HG03558 (cell line): ENCODE results near the gene PAXX.
"Not testable (repeated sequence)": the region's sequence is repeated elsewhere in the genome, so short reads cannot be mapped to it uniquely, and the experiment has no call there.

Experiments
- ATAC-seq: cut with Tn5 transposase; IDR thresholded peaks from one replicate; pipeline ENCODE4 v1.9.1; 2021; ENCODE audit warnings: moderate number of reproducible peaks; ENCODE audit not compliant: unreplicated experiment; ENCODE audit errors: extremely low read depth

PAXX gene

GRCh38 chr9:137029058-137029936 lies 37.1 kb downstream of the PAXX start:
- no peak for ATAC-seq

GRCh38 chr9:137030006-137030405 lies 37.8 kb downstream of the PAXX start:
- no peak for ATAC-seq

DNA sequence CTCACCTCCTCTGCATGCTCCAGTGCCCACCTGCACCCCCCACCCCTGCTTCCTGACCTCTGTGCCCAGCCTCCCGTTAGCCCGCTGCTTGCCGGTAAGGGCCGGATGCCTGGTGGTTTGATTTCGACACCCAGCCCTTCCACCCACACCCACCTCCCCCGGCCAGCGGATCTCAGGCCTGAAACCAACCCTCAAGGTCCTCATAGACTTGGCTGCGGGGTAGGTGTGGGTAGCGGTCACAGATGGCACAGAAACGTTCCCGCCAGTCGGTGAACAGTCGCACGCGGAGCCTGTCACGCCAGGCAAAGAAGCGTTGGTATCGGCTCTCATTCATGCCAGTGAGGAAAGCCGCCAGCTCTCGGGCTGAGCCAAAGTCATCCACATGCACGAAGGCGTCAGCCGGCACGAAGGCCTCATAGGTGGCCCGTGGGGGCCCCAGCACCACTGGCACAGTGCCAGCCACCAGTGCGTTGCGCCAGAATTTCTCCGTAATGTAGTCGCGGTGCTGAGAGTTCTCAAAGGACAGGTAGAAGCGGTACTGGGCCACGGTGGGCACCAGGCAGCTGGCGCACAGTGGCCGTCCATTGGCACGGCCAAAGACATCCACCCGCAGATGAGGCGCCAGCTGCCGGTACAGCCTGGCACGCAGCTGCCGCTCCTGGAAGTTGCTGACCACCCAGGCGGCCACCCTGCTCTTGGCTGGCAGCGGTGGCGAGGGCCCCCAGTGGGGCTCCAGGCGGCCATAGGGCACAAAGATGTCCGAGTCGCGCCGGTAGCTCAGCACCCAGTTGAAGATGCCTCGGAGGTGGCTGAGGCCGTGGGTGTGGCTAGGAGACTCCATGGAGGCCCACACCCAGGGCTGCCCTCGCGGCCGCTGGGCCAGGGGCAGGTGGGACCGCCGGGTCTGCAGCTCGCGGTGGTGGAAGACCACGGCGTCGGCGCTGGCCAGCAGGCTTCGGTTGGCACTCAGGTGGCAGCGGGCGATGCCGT lies 38.6 kb downstream of the PAXX start:
- no peak for ATAC-seq

DNA sequence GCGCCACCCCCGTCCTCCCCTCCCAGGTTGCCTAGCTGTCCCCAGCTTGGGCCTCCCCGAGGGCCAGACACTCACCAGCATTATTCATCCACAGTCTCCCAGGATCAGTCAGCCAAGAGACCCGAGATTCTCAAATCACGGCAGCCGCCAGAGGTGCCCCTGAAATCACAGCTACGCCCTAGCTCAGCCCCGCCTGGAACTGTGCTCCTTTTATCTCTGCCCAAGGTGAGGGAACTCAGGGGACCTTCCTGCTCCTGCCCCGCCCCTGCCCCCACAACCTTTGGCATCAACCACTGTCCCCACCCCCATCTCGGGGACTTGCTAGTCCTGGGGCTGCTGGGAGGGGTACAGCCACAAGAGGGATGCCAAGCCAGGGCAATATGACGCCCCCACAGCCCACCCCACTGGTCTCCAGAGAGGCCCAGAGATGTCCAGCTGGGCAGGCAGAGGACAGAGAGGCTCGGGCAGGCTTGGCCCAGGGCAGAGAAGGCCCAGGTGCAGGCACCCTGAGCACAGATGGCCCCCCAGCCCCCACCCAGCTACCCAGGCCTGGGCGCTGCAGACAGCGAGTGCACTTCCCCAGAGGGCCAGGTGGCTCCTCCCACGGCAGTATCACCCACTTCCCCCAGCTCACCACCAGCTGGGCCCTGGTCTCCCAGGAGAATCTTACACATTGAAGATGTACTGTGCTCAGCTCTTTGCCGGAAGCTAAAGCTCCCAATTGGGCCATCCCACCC lies 39.9 kb downstream of the PAXX start, which contains the start of gene FUT7:
FUT7 (minus strand) TSS at position 185 of the 737 bp plus-strand sequence; CDS start at position 88, 97 bp downstream.
- no peak for ATAC-seq

DNA sequence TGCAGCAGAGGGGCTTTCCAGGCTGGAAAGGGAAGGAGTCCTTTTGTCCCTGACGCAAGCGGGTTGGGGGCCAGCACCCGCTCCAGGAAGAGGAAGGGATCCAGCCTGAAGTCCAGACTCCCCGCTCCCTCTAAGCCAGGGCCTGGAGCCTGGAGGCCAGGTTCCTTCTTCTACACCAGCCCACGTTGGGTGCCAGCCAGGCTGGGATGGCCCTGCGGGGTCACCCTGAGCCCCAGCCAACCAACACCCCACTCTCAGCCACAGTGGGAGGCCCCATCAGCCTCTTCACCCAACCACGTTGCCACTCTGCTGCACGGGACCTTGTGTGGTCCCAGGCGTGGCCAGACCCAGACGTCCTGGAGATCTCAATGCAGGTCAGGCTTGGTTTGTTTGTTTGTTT lies 40.6 kb downstream of the PAXX start:
- no peak for ATAC-seq

DNA sequence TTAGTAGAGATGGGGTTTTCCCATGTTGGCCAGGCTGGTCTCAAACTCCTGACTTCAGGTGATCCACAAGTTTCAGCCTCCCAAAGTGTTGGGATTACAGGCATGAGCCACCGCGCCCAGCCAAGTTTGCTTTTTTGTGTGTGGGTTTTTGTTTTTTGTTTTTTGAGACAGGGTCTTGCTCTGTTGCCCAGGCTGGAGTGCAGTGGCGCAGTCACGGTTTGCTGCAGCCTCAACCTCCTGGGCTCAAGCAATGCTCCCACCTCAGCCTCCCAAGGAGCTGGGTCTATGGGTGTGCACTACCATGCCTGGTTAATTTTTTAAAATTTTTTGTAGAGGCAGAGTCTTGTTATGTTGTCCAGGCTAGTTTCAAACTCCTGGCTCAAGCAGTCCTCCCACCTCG lies 41.3 kb downstream of the PAXX start:
- ATAC-seq: not testable (repeated sequence)

GRCh38 chr9:137034039-137034708 lies 42.0 kb downstream of the PAXX start:
- ATAC-seq: no peak

DNA sequence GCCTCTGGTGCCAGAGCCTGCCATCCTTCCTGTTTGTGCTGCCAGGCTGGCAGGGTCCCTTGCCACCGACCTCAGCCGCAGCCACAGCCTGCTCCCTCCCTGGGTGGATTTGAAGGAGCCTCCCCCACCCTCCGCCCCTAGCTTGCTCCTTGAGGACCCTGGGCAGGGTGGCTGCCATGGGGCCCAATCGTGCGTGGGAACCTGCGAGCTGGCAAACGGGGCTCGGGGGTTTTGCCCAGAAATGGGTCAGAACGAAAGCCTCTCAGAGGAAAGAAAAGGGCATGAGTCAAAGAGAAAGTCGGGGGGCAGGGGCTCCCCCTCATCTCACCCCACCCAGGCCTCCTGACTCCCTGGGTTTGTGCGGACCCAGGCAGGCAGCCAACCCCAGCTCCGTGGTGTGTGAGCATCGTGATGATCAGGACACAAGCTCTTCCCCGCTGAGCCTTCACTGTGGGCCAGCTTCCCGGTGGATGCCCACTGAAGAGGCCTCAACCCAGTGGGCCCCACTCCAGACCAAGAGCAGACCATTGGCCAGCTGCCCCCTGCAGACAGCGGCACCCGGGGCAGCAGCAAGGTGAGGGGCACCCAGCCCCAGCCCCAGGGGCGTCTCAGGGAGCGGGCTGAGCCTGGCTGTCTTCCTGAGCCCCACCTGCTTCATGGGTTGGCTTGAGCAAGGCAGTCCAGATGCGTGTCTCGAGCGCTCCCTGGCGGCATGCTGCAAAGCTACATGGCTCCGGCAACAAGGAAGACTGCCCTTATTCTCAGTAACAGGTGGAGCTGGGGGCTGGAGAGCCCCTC lies 42.7 kb downstream of the PAXX start:
- no peak for ATAC-seq

- ATAC-seq: no peak
Measured at GRCh38 chr9:137035507-137035834, 43.2 kb downstream of the PAXX start.

GRCh38 chr9:137035937-137036336 lies 43.7 kb downstream of the PAXX start:
- no peak for ATAC-seq

- ATAC-seq: no peak
Measured at GRCh38 chr9:137037035-137037434, 44.8 kb downstream of the PAXX start.

DNA sequence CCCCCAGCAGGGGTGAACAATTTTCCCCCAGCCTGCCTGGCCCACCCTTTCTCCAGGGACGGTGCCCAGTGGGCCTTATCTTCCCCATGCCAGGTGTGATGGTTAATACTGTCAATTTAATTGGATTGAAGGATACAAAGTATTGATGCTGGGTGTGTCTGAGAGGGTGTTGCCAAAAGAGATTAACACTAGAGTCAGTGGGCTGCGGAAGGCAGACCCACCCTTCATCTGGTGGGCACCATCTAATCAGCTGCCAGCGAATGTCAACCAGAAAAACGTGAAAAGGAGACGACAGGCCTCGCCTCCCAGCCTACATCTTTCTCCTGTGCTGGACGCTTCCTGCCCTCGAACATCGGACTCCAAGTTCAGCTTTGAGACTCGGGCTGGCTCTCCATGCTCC lies 45.3 kb downstream of the PAXX start:
- no peak for ATAC-seq

GRCh38 chr9:137038916-137039315 lies 46.7 kb downstream of the PAXX start:
- ATAC-seq: no peak

- ATAC-seq: no peak
Measured at GRCh38 chr9:137039611-137040366, 47.6 kb downstream of the PAXX start.

- no peak for ATAC-seq
Measured at GRCh38 chr9:137040568-137040967, 48.3 kb downstream of the PAXX start.

- ATAC-seq: no peak
Measured at GRCh38 chr9:137041124-137041523, 48.9 kb downstream of the PAXX start.

DNA sequence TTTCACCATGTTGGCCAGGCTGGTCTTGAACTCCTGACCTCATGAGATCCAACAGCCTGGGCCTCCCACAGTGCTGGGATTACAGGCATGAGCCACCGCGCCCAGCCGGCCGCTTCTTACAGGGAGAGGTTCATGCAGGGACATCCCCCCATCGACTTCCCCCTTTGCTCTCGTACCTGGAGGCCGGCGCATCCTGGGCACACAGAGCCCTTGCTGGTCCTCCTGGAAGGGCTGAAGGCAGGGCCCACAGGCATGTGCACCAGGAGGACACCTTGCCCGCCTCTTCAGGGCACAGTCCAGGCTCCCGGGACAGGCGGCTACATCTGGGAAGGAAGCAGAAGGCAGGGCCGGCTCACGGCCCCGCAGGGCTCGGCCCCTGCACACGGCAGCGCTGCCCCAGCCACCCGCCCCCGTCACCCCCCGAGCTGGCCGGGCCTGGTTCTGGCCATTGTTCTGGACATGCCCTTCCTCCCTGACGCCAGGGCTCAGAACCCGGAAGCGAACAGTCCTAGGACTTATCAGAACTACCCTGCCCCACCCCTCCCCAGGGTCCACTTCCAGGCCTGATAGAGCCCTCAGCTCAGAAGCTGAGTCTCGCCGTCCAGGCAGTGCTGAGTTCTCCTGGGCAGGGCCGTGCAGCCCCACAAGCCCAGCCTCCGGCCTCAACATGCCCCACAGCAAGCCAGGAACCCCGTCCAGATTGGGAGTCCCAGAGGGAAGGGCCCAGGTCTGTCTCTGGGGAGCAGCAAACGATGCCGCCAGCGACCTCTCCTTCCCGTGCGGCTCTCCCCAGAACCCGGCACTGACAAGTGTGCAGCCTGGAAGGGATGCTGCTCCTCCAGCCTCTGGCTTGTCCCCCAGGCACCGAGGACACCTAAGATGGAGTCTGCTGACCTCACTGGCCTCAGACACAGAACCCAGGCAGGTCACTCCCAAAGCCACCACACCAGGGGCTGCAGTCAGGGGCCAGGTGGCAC lies 50.8 kb downstream of the PAXX start:
- ATAC-seq: no peak
